Measurements from ENCODE around the gene VPS13D.

Gene VPS13D

DNA sequence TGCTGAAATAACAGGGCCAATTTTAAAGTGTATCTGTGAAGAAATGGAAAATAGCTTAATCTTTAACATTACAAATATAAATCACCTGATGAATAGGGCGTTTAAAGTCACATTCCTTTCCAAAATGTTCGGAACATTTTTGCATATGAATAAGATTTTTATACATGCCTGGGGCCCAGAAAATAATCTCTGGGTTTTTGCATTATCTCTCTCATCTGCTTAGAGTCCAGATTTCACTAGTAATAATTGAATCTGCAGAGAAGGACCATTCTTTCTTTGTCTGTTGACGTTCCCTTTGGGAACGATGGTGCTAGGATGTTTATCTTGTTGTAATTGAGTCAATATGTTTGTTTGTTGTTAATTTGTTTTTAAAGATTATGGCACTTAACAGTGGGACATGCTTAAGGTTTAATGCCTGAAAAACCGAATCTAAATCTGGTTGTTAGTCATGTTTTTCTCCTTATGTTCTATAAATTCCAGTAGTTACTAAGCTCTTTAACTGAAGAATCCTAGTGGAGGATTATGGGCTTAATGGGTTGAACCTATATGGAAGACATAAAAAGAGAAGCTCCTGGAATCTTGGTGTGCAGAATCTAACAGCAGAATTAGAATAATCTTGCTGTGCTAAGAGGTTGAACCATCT lies 140.6 kb downstream of the VPS13D start:
- DNase-seq (ENCODE audit: extremely low spot score), result no peak
- CTCF ChIA-PET, result interaction anchor here (0.6 kb wide), 1 partner anchor 246 kb away, joined by 3 read pairs; no protein-coding TSS in a partner anchor
- POLR2A ChIA-PET, result no interaction called here
- no peak for TF ChIP-seq ARNT (IDR thresholded peaks at IDR 0.05)
- no peak for TF ChIP-seq FOXM1 (IDR thresholded peaks at IDR 0.05; ENCODE audit: borderline replicate concordance)
- no peak for TF ChIP-seq CTBP1 (IDR thresholded peaks at IDR 0.05; ENCODE audit: borderline replicate concordance)
- TF ChIP-seq, protein P1, sequence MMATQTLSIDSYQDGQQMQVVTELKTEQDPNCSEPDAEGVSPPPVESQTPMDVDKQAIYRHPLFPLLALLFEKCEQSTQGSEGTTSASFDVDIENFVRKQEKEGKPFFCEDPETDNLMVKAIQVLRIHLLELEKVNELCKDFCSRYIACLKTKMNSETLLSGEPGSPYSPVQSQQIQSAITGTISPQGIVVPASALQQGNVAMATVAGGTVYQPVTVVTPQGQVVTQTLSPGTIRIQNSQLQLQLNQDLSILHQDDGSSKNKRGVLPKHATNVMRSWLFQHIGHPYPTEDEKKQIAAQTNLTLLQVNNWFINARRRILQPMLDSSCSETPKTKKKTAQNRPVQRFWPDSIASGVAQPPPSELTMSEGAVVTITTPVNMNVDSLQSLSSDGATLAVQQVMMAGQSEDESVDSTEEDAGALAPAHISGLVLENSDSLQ (IDR thresholded peaks at IDR 0.05), result no peak
- TF ChIP-seq LEF1 (IDR thresholded peaks at IDR 0.05; ENCODE audit: borderline replicate concordance), result no peak
- no peak for TF ChIP-seq SP1 (IDR thresholded peaks at IDR 0.05)
- TF ChIP-seq HDGF (IDR thresholded peaks at IDR 0.05; ENCODE audit: borderline replicate concordance), result no peak
- no peak for TF ChIP-seq TARDBP (IDR thresholded peaks at IDR 0.05)
- TF ChIP-seq ZNF384 (IDR thresholded peaks at IDR 0.05), result no peak
- TF ChIP-seq NFRKB (IDR thresholded peaks at IDR 0.05), result no peak
- no peak for TF ChIP-seq ELF4 (IDR thresholded peaks at IDR 0.05)
- TF ChIP-seq BHLHE40 (IDR thresholded peaks at IDR 0.05; ENCODE audit: borderline replicate concordance), result no peak
- TF ChIP-seq L3MBTL2 (conservative IDR thresholded peaks at IDR 0.05), result no peak

DNA sequence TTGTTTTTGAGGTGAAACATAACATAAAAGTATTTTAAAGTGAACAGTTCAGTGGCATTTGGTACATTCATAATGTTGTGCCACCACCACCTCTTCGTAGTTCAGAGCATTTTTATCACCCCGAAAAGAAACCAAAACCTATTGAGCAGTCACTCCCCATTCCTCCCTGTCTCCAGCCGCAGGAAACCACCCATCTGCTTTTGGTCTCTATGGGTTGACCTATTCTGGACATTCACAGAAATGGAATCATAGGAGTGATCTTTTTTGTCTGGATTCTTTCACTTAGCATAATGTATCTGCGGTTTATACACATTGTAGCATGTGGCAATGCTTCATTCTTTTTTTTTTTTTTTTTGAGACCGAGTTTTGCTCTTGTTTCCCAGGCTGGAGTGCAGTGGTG lies 141.2 kb downstream of the VPS13D start:
- POLR2A ChIA-PET, result no interaction called here
- CTCF ChIA-PET, result interaction anchor here (0.6 kb wide), 1 partner anchor 245 kb away, joined by 3 read pairs; no protein-coding TSS in a partner anchor
- no peak for TF ChIP-seq FOXA1 (IDR thresholded peaks at IDR 0.05)
- TF ChIP-seq HDGF (IDR thresholded peaks at IDR 0.05; ENCODE audit: borderline replicate concordance), result no peak
- TF ChIP-seq FOXM1 (IDR thresholded peaks at IDR 0.05; ENCODE audit: borderline replicate concordance), result no peak
- no peak for TF ChIP-seq L3MBTL2 (conservative IDR thresholded peaks at IDR 0.05)
- no peak for TF ChIP-seq SUZ12 (IDR thresholded peaks at IDR 0.05)
- TF ChIP-seq ARNT (IDR thresholded peaks at IDR 0.05), result no peak
- TF ChIP-seq ZNF384 (IDR thresholded peaks at IDR 0.05), result no peak
- TF ChIP-seq BHLHE40 (IDR thresholded peaks at IDR 0.05; ENCODE audit: borderline replicate concordance), result no peak
- no peak for TF ChIP-seq TARDBP (IDR thresholded peaks at IDR 0.05)
- TF ChIP-seq NFRKB (IDR thresholded peaks at IDR 0.05), result no peak
- no peak for TF ChIP-seq CTBP1 (IDR thresholded peaks at IDR 0.05; ENCODE audit: borderline replicate concordance)
- no peak for TF ChIP-seq ELF4 (IDR thresholded peaks at IDR 0.05)
- TF ChIP-seq SP1 (IDR thresholded peaks at IDR 0.05), result no peak
- no peak for DNase-seq (ENCODE audit: extremely low spot score)

GRCh38 chr1:12372180-12372579 lies 142.3 kb downstream of the VPS13D start:
- DNase-seq (ENCODE audit: extremely low spot score), result no peak
- ChIA-PET POLR2A (no interaction called here), CTCF (no interaction called here)
- no peak for TF ChIP-seq HDGF (IDR thresholded peaks at IDR 0.05; ENCODE audit: borderline replicate concordance)
- TF ChIP-seq ZNF384 (IDR thresholded peaks at IDR 0.05), result no peak
- TF ChIP-seq BHLHE40 (IDR thresholded peaks at IDR 0.05; ENCODE audit: borderline replicate concordance), result no peak
- no peak for TF ChIP-seq LEF1 (IDR thresholded peaks at IDR 0.05; ENCODE audit: borderline replicate concordance)
- TF ChIP-seq, protein P1 (IDR thresholded peaks at IDR 0.05), result no peak
- TF ChIP-seq CTBP1 (IDR thresholded peaks at IDR 0.05; ENCODE audit: borderline replicate concordance), result no peak
- no peak for TF ChIP-seq TARDBP (IDR thresholded peaks at IDR 0.05)
- TF ChIP-seq FOXA1 (IDR thresholded peaks at IDR 0.05), result no peak
- no peak for TF ChIP-seq SP1 (IDR thresholded peaks at IDR 0.05)
- TF ChIP-seq SUZ12 (IDR thresholded peaks at IDR 0.05), result no peak
- TF ChIP-seq L3MBTL2 (conservative IDR thresholded peaks at IDR 0.05), result no peak
- TF ChIP-seq NFRKB (IDR thresholded peaks at IDR 0.05), result no peak

- CTCF ChIA-PET, result no interaction called here
Observed at GRCh38 chr1:12372761-12373160, 142.9 kb downstream of the VPS13D start.

DNA sequence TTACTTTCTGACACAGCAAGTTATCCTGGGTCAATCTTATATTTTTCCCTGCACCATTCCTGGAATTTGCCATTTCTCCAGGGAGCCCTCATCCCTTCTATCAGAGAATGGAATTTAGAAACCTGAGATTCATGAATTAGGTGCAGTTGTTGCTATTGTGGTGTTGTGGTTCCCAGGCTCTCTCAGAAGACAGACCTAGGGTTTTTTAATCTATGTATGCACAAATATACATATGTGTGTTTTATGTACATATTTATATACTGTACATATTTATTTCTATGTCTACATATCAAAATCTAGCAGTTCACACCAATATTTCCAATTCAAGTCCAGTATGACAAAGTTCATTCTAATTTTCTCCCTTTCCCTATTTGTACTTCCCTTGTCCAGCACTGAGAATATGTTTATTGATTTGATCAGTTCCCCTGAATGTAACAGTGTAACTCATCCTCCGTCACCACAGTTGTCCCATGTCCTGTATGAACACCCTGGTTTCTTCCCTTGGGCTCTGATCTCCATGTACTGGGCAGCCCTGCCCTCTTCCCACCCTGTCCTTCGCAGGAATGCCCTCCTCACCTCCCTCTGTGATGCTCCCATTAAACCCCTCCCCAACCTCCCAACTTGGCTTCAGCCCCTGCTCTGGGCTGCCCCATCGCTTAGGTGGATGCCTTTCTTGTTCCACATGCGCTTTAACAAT lies 145.5 kb downstream of the VPS13D start:
- TF ChIP-seq NFRKB (IDR thresholded peaks at IDR 0.05) (no peak), TARDBP (IDR thresholded peaks at IDR 0.05) (no peak), LEF1 (IDR thresholded peaks at IDR 0.05; ENCODE audit: borderline replicate concordance) (no peak), ARNT (IDR thresholded peaks at IDR 0.05) (no peak), FOXM1 (IDR thresholded peaks at IDR 0.05; ENCODE audit: borderline replicate concordance) (no peak), SP1 (IDR thresholded peaks at IDR 0.05) (no peak), L3MBTL2 (conservative IDR thresholded peaks at IDR 0.05) (no peak), FOXA1 (IDR thresholded peaks at IDR 0.05) (no peak), HDGF (IDR thresholded peaks at IDR 0.05; ENCODE audit: borderline replicate concordance) (no peak), ELF4 (IDR thresholded peaks at IDR 0.05) (no peak), BHLHE40 (IDR thresholded peaks at IDR 0.05; ENCODE audit: borderline replicate concordance) (no peak), ZNF384 (IDR thresholded peaks at IDR 0.05) (no peak), FOXK2 (IDR thresholded peaks at IDR 0.05) (no peak), SUZ12 (IDR thresholded peaks at IDR 0.05) (no peak), CTBP1 (IDR thresholded peaks at IDR 0.05; ENCODE audit: borderline replicate concordance) (no peak)
- TF ChIP-seq, protein P1 (IDR thresholded peaks at IDR 0.05), result no peak
- ChIA-PET POLR2A (no interaction called here), CTCF (no interaction called here)
- DNase-seq (ENCODE audit: extremely low spot score), result no peak

More at GRCh38 chr1:12372761-12373160, 142.9 kb downstream of the VPS13D start:
- no peak for TF ChIP-seq ARNT (IDR thresholded peaks at IDR 0.05)
- no peak for TF ChIP-seq ELF4 (IDR thresholded peaks at IDR 0.05)
- no peak for TF ChIP-seq FOXM1 (IDR thresholded peaks at IDR 0.05; ENCODE audit: borderline replicate concordance)
- no peak for TF ChIP-seq NFRKB (IDR thresholded peaks at IDR 0.05)
- TF ChIP-seq CTBP1 (IDR thresholded peaks at IDR 0.05; ENCODE audit: borderline replicate concordance), result no peak
- TF ChIP-seq LEF1 (IDR thresholded peaks at IDR 0.05; ENCODE audit: borderline replicate concordance), result no peak
- no peak for TF ChIP-seq L3MBTL2 (conservative IDR thresholded peaks at IDR 0.05)
- no peak for TF ChIP-seq FOXA1 (IDR thresholded peaks at IDR 0.05)
- TF ChIP-seq TARDBP (IDR thresholded peaks at IDR 0.05), result no peak
- TF ChIP-seq, protein P1 (IDR thresholded peaks at IDR 0.05), result no peak
- no peak for TF ChIP-seq SUZ12 (IDR thresholded peaks at IDR 0.05)
- TF ChIP-seq FOXK2 (IDR thresholded peaks at IDR 0.05), result no peak
- DNase-seq (ENCODE audit: extremely low spot score), result no peak
- POLR2A ChIA-PET, result no interaction called here
